ENCODE data around the gene PEPD.

Gene PEPD

DNA sequence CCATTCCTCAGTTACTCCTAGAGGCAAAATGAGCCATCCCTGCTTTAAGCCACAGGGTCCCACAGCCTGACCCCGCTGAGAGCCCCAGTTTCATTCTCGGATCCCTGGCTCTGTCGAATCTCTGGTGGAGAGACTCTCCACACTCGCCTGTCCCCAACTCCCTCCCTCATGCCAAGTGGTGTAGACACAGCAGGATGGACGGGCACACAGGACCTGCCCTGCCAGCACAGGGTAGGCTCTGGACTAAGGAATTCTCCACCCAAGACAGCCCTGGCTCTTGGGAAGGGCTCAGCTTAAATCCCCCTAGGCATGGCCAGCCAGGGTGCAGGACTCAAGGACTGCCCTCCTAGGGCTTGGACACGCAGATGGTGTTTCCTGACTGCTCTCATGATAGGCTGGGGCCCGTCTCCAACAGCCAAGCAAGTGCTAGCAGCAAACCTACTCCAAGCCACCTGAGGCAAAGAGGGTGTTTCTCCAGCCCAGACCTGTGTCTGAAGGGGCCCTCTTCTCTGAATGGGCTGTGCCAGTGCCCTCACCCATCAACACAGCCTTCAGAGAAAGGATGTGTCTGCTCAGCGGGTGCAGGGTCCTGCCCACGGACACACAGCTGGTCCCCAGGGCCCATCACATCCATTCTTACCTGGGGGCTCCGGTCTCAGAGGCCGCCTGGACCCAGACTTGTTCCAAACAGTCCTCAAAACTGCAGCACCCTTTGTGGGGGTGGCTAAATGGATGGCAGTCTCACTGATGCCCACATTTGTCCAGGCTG is 65.3 kb downstream of the PEPD start:
- no peak for DNase-seq

- no peak for DNase-seq
Observed at GRCh38 chr19:33453265-33453664, 68.3 kb downstream of the PEPD start.

DNA sequence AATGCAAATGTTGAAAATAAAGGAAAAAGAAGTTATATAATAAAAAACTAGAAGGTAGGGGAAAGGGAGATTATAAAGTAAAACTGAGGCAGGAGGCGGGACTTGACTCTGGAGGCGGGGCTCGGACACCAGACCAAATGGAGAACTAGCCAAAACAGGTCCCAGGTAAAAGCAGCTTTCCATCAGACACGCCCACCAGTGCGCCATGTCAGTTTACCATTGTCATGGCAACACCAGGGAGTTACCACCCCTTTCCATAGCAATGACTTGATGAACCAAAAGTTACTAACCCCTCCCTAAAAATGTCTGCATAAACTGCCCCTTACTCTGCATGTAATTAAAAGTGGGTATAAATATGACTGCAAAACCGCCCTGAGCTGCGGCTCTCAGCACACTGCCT is 70.9 kb downstream of the PEPD start:
- no peak for DNase-seq

DNA sequence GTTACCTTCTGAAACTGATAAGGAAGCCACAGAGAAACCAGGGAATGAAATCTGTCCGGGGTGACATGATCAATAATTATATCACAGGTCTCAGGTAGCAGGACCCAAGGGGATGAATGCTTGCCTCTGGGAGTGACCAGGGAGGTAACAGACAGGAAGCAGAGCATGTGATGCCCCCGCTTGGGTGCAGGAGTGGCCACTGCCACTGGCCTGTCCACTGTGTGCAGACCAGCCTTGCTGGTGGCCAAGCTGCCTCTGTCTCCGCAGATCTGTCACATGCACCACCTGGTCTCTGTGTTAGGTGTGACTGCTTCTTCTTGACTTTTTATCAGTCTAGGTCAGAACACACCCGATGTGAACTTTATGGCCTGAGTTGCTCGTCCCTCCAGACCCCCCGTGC is 71.8 kb downstream of the PEPD start:
- no peak for DNase-seq

DNA sequence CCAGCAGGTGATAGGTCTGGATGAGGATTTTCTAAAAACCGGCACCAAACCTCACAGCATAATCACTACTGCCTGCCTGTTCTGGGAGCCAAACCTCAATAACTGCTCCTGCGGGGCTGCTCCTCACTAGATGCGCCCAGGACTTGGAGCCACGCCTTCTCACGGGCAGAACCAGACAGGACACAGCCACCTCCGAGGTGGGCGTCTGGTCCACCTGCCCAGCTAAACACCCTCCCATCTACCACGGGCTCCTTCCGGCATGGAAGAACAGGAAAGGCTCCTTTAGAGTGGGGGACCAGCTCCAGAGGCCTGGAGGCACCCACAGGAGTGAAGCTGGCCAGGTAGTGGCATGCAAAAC is 73.5 kb downstream of the PEPD start:
- no peak for DNase-seq

- no peak for DNase-seq
Observed at GRCh38 chr19:33447336-33448158, 74.0 kb downstream of the PEPD start.

DNA sequence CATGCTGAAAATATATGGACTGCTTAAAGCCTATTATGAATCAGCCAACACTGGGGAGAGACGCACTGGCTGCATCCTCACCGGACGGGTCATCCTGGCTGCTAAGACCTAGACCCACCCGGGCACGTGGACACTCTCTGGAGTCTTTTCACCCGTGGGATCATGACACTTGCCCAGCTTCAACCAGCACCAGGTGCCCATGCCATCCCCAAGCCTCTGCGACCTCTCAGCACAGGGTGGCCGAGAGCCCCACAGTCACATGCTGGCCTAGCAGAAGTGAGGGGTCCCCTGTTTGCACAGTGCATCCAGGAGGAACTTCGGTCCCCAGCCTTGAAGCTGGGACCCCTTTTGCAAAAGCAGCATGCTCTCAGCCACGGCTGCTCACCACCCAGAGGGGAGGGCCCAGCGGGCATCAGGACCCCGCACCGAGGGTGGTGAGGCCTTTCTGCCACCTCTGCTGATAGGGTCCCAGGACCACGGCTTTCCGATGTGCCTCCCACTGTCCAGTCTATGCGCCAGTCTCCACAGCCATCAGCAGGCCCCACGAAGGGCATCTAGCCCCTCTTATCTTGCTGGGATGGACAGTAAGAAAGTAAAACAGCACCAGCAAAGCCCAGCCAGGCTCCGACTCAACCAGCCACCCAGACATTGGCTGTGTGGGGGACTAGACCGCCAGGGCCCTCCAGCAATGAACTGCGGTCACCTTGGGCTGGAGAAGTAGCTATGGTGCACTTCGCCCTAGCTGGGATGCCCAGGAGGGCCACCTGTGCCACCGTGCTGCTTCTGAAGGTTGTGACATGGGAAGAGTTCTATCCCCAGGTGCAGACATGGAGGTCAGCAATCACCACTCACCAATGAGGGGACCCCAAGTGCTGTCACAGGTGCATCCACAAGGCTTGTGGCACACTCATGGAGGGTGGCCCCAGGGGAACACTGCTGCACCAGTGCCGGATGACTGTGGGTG is 75.0 kb downstream of the PEPD start:
- no peak for DNase-seq

GRCh38 chr19:33445442-33446329 is 75.9 kb downstream of the PEPD start:
- no peak for DNase-seq

GRCh38 chr19:33444562-33445441 is 76.8 kb downstream of the PEPD start:
- DNase-seq: no peak

GRCh38 chr19:33443638-33444561 is 77.7 kb downstream of the PEPD start:
- DNase-seq: no peak

- DNase-seq: no peak
Observed at GRCh38 chr19:33442706-33443105, 78.9 kb downstream of the PEPD start.

DNA sequence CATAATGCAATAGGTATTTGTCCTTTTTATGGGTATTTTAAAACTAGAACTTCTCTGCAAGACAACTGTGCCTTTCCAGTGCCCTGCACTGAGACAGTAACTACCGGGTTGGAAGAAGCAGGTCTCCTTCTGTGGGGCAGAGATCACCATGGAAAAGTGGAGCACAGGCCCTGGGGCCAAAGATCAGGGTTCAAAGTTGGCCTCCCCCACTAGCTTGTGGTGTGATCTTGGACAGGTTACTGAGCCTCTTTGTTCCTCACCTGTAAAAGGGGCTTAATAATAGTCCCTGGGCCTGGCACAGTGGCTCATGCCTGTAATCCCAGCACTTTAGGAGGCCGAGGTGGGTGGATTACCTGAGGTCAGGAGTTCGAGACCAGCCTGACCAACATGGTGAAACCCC is 79.8 kb downstream of the PEPD start:
- no peak for DNase-seq

- no peak for DNase-seq
Observed at GRCh38 chr19:33441277-33441699, 80.3 kb downstream of the PEPD start.

GRCh38 chr19:33440682-33441081 is 80.9 kb downstream of the PEPD start:
- DNase-seq: no peak

DNA sequence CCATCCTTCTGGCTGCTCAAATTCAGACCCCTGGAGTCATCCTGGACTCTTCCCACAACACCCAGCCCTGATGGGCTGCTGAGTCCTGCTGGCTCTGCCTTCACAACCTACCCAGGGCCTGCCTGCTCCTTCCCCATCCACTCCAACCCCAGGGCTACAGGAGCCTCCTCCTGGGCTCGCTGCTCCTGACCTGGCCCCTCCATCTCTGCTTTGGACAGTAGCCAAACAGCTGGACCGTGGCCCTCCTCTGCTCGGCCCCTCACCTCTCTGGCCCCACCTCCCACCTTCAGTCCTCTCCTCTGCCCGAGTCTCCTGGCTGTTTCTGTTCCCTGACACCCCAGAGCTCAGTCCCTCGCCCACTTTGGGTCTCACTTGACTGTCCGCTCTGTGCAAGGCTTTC is 81.3 kb downstream of the PEPD start:
- no peak for DNase-seq

- DNase-seq: no peak
Observed at GRCh38 chr19:33438987-33439781, 82.4 kb downstream of the PEPD start.

- DNase-seq: no peak
Observed at GRCh38 chr19:33437821-33438671, 83.5 kb downstream of the PEPD start.

- DNase-seq: no peak
Observed at GRCh38 chr19:33437393-33437820, 84.2 kb downstream of the PEPD start.

Data from CD4-positive, alpha-beta T cell treated with Interleukin-4 for 1 hour (primary cell).